ENCODE data around the gene KHDC4. TPM values are rescaled to one million over a fixed set of nuclear protein-coding genes. Genes with fewer than 3 reads are reported as not detected.

The KHDC4 gene
- total and polyA plus RNA-seq, 10 of the 15 experiments (the other 5 are each of a cell fraction or from before 2014, with no cell fraction given) = 11.7 to 109 (median 41.9) TPM

DNA sequence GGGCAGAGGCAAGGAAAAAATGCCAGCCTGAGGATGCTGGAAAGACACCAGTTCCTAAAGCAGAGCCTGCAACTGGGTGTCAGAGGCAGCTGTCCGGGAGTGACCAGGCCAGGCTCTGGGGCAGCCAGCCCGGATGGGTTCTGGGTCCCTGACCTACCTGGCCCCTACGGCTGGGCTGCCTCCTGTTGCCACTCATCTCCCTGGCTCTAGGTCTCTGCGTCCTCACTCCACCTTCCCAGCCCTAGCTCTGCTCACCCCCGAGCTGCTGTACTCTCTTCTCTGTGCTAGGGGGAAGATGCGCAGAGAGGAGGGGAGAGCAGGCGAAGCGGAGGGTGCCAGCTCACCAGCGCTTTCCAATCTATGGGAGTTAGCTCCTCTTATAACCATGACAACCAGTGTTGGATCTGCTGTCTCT, 35.2 kb upstream of the KHDC4 start:
- in situ Hi-C loops (cut with MboI) (no loop called here), intact Hi-C loops (cut with micrococcal nuclease; ENCODE audit: unreplicated experiment) (no loop called here)
- ChIA-PET RAD21 (ENCODE audit: unreplicated experiment) (interaction anchor here (1.0 to 1.2 kb wide), 2 partner anchors 15 to 20 kb away, joined by 3 read pairs; no protein-coding TSS in a partner anchor), POLR2A (interaction anchor here (1.4 kb wide), 1 partner anchor 11 kb away, joined by 5 read pairs; no protein-coding TSS in a partner anchor), CTCF (interaction anchor here (1.3 to 4.5 kb wide), 4 partner anchors 11 to 97 kb away, joined by 4 to 54 read pairs (median 10); partner anchors contain the start of gene ARHGEF2), SMC1A (ENCODE audit: uncharacterized antibody, unreplicated experiment) (interaction anchor here (0.5 to 16.7 kb wide), 6 partner anchors 10 to 195 kb away, joined by 3 to 152 read pairs (median 10); partner anchors contain the start of gene ARHGEF2)
- Histone ChIP-seq H3K36me3 (ENCODE audit: control insufficient read depth in 2 of 2, insufficient read depth in 2 of 2, low read length in 1 of 2) (peaks cover 30 to 47% of the 10 kb centered on the region in 2 experiments), H2AFZ (ENCODE audit: control insufficient read depth, low read depth, low read length) (no peak overlapping the region), H3K9ac (ENCODE audit: control insufficient read depth, insufficient read depth, low read length) (no peak overlapping the region; the same call in 1 of the 2 replicates), H3K4me1 (ENCODE audit: control insufficient read depth, insufficient read depth, low read length) (peaks cover 54% of the 10 kb centered on the region), H4K20me1 (ENCODE audit: control insufficient read depth, insufficient read depth) (peaks cover 10% of the 10 kb centered on the region), H3K27ac (ENCODE audit: control insufficient read depth, insufficient read depth) (no peak overlapping the region), H3K4me2 (ENCODE audit: control insufficient read depth, insufficient read depth) (no peak overlapping the region), H3K79me2 (ENCODE audit: control insufficient read depth, insufficient read depth, low read length) (peaks cover 72% of the 10 kb centered on the region), H3K4me3 (peak overlapping the region; percentile 8; the same call in 1 of the 2 replicates), H3K9me3 (replicated peaks; ENCODE audit: control insufficient read depth, insufficient read depth, low read length) (no peaks in the 10 kb centered on the region), H3K27me3 (replicated peaks in 1 of 2; ENCODE audit: control insufficient read depth in 2 of 2, insufficient read depth in 2 of 2, low read length in 1 of 2) (no peaks in the 10 kb centered on the region)
- no TSS peak for BruUV-seq (replicated peaks)
- TF ChIP-seq POLR2A (IDR thresholded peaks at IDR 0.05; ENCODE audit: low read depth, low read length) = peak; percentile 41; the same call in 1 of the 2 replicates
- TF ChIP-seq STAT3 (IDR thresholded peaks at IDR 0.05; ENCODE audit: low read depth, low read length) = no peak
- DNase-seq (ENCODE audit: low read depth, low spot score) (no peak), ATAC-seq (no peak), FAIRE-seq (no peak)
- WGBS (ENCODE audit: insufficient coverage, insufficient replicate concordance, low lambda C conversion rate, missing lambda C conversion rate) = 94% methylated on average over 9 of the region's 9 CpGs

DNA sequence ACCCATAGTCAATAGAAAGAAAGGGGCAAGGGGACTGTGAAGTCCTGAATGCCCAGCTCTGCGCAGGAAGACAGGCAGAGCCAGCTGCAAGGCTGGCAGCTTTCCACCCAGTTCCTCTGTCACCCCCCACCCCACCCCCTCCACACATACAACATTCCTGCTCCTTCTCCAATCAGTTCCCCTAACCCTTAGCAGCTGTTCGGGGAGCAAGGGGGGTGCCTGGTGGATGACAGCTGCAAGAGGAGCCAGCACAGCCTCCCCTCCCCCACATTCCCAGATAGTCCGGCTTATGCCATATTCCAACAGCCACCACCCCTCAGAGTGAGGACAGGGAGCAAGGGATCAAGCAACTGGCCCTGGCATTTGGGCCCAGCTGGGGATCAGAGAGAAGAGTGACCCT, 34.5 kb upstream of the KHDC4 start:
- RAD21 ChIA-PET (ENCODE audit: unreplicated experiment) = no interaction called here
- no peak overlapping the region for H3K4me2 ChIP-seq (ENCODE audit: control insufficient read depth, insufficient read depth)

More for the DNA sequence above, 34.5 kb upstream of the KHDC4 start:
- no TSS peak for BruUV-seq (replicated peaks)
- ATAC-seq (no peak), FAIRE-seq (no peak), DNase-seq (ENCODE audit: low read depth, low spot score) (no peak)
- CTCF ChIA-PET = interaction anchor here (0.9 to 4.5 kb wide), 3 partner anchors 9 to 21 kb away, joined by 3 to 54 read pairs (median 6); partner anchors contain the start of gene ARHGEF2
- TF ChIP-seq SREBF1 (IDR thresholded peaks at IDR 0.05; ENCODE audit: low read length) (no peak), BRCA1 (IDR thresholded peaks at IDR 0.05; ENCODE audit: low read depth, low read length) (no peak), SPI1 (IDR thresholded peaks at IDR 0.05; ENCODE audit: borderline replicate concordance, insufficient read depth, low read depth, low read length) (no peak), FOS (IDR thresholded peaks at IDR 0.05; ENCODE audit: borderline replicate concordance, extremely low read depth, insufficient read length) (no peak), PAX8 (IDR thresholded peaks at IDR 0.05) (no peak), WRNIP1 (IDR thresholded peaks at IDR 0.05; ENCODE audit: borderline replicate concordance, low read depth, low read length) (no peak), SUPT20H (IDR thresholded peaks at IDR 0.05; ENCODE audit: borderline replicate concordance, control insufficient read depth, low read depth, low read length) (no peak), POU2F2 (IDR thresholded peaks at IDR 0.05; ENCODE audit: borderline replicate concordance, low read depth, low read length) (no peak)
- TF ChIP-seq, protein P1, sequence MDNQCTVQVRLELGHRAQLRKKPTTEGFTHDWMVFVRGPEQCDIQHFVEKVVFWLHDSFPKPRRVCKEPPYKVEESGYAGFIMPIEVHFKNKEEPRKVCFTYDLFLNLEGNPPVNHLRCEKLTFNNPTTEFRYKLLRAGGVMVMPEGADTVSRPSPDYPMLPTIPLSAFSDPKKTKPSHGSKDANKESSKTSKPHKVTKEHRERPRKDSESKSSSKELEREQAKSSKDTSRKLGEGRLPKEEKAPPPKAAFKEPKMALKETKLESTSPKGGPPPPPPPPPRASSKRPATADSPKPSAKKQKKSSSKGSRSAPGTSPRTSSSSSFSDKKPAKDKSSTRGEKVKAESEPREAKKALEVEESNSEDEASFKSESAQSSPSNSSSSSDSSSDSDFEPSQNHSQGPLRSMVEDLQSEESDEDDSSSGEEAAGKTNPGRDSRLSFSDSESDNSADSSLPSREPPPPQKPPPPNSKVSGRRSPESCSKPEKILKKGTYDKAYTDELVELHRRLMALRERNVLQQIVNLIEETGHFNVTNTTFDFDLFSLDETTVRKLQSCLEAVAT (IDR thresholded peaks at IDR 0.05) = no peak
- TF ChIP-seq, protein P2, sequence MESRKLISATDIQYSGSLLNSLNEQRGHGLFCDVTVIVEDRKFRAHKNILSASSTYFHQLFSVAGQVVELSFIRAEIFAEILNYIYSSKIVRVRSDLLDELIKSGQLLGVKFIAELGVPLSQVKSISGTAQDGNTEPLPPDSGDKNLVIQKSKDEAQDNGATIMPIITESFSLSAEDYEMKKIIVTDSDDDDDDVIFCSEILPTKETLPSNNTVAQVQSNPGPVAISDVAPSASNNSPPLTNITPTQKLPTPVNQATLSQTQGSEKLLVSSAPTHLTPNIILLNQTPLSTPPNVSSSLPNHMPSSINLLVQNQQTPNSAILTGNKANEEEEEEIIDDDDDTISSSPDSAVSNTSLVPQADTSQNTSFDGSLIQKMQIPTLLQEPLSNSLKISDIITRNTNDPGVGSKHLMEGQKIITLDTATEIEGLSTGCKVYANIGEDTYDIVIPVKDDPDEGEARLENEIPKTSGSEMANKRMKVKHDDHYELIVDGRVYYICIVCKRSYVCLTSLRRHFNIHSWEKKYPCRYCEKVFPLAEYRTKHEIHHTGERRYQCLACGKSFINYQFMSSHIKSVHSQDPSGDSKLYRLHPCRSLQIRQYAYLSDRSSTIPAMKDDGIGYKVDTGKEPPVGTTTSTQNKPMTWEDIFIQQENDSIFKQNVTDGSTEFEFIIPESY (IDR thresholded peaks at IDR 0.05) = no peak
- TF ChIP-seq, protein P3, sequence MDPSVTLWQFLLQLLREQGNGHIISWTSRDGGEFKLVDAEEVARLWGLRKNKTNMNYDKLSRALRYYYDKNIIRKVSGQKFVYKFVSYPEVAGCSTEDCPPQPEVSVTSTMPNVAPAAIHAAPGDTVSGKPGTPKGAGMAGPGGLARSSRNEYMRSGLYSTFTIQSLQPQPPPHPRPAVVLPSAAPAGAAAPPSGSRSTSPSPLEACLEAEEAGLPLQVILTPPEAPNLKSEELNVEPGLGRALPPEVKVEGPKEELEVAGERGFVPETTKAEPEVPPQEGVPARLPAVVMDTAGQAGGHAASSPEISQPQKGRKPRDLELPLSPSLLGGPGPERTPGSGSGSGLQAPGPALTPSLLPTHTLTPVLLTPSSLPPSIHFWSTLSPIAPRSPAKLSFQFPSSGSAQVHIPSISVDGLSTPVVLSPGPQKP (IDR thresholded peaks at IDR 0.05; ENCODE audit: low read depth, low read length) = no peak
- no peaks in the 10 kb centered on the region for H3K9me3 ChIP-seq (replicated peaks; ENCODE audit: control insufficient read depth, insufficient read depth, low read length)
- H3K4me1 ChIP-seq (ENCODE audit: control insufficient read depth, insufficient read depth, low read length) = peaks cover 51% of the 10 kb centered on the region
- SMC1A ChIA-PET (ENCODE audit: uncharacterized antibody, unreplicated experiment) = interaction anchor here (0.7 to 16.7 kb wide), 8 partner anchors 8 to 40 kb away, joined by 3 to 152 read pairs (median 8); partner anchors contain the start of gene ARHGEF2
- H3K27ac ChIP-seq (ENCODE audit: control insufficient read depth, insufficient read depth) = no peak overlapping the region
- H3K4me3 ChIP-seq = no peak overlapping the region
- in situ Hi-C loops (cut with MboI) = no loop called here
- peaks cover 65% of the 10 kb centered on the region for H3K79me2 ChIP-seq (ENCODE audit: control insufficient read depth, insufficient read depth, low read length)
- H2AFZ ChIP-seq (ENCODE audit: control insufficient read depth, low read depth, low read length) = no peak overlapping the region
- POLR2A ChIA-PET = interaction anchor here (0.6 to 2.2 kb wide), 6 partner anchors 9 to 50 kb away, joined by 3 to 20 read pairs (median 4); partner anchors contain the start of gene ARHGEF2
- WGBS (ENCODE audit: insufficient coverage, insufficient replicate concordance, low lambda C conversion rate, missing lambda C conversion rate) = 71% methylated on average over 2 of the region's 3 CpGs
- H4K20me1 ChIP-seq (ENCODE audit: control insufficient read depth, insufficient read depth) = peaks cover 8% of the 10 kb centered on the region
- no peaks in the 10 kb centered on the region for H3K27me3 ChIP-seq (replicated peaks in 1 of 2; ENCODE audit: control insufficient read depth in 2 of 2, insufficient read depth in 2 of 2, low read length in 1 of 2)
- H3K9ac ChIP-seq (ENCODE audit: control insufficient read depth, insufficient read depth, low read length) = no peak overlapping the region
- intact Hi-C loops (cut with micrococcal nuclease; ENCODE audit: unreplicated experiment) = no loop called here
- peaks cover 30 to 50% of the 10 kb centered on the region in 2 experiments for H3K36me3 ChIP-seq (ENCODE audit: control insufficient read depth in 2 of 2, insufficient read depth in 2 of 2, low read length in 1 of 2)
